GM19468 (cell line): ENCODE results near the gene KIF19.

Experiments used
- ATAC-seq: cut with Tn5 transposase; IDR thresholded peaks from one replicate; pipeline ENCODE4 v1.9.1; 2021; ENCODE audit warnings: mild to moderate bottlenecking, moderate library complexity, moderate number of reproducible peaks; ENCODE audit not compliant: unreplicated experiment; ENCODE audit errors: extremely low read depth

The KIF19 gene

GRCh38 chr17:74358697-74359096 lies 32.7 kb downstream of the KIF19 start:
- no peak for ATAC-seq

- no peak for ATAC-seq
Observed at GRCh38 chr17:74359916-74360315, 33.9 kb downstream of the KIF19 start.

GRCh38 chr17:74360899-74361229 lies 34.8 kb downstream of the KIF19 start:
- no peak for ATAC-seq

- no peak for ATAC-seq
Observed at GRCh38 chr17:74361230-74362068, 35.4 kb downstream of the KIF19 start, which contains the start of gene BTBD17. TSS of gene BTBD17 (minus strand) at chr17:74361868. CDS start at chr17:74361819, 49 bp downstream.

GRCh38 chr17:74362069-74362405 lies 36.0 kb downstream of the KIF19 start:
- ATAC-seq, result no peak

GRCh38 chr17:74362810-74363498 lies 36.9 kb downstream of the KIF19 start:
- ATAC-seq, result no peak

GRCh38 chr17:74367206-74367605 lies 41.2 kb downstream of the KIF19 start, which contains the start of gene GPR142:
TSS of gene GPR142 (plus strand) at chr17:74367506. CDS start at chr17:74369541, 2,035 bp downstream.
- no peak for ATAC-seq

- no peak for ATAC-seq
Observed at GRCh38 chr17:74368341-74369081, 42.5 kb downstream of the KIF19 start.

GRCh38 chr17:74369221-74369620 lies 43.2 kb downstream of the KIF19 start:
- ATAC-seq, result no peak

GRCh38 chr17:74369665-74370490 lies 43.9 kb downstream of the KIF19 start:
- ATAC-seq, result no peak

GRCh38 chr17:74371653-74372147 lies 45.7 kb downstream of the KIF19 start:
- ATAC-seq, result no peak

GRCh38 chr17:74372426-74372825 lies 46.4 kb downstream of the KIF19 start:
- no peak for ATAC-seq

GRCh38 chr17:74373838-74374606 lies 48.0 kb downstream of the KIF19 start:
- ATAC-seq, result no peak

- no peak for ATAC-seq
Observed at GRCh38 chr17:74374858-74375257, 48.8 kb downstream of the KIF19 start.

GRCh38 chr17:74379495-74380085 lies 53.6 kb downstream of the KIF19 start:
- no peak for ATAC-seq

- no peak for ATAC-seq
Observed at GRCh38 chr17:74380086-74380958, 54.3 kb downstream of the KIF19 start.

GRCh38 chr17:74380959-74381808 lies 55.2 kb downstream of the KIF19 start:
- no peak for ATAC-seq
